ENCODE data around the gene ADAMTS6. TPM values are rescaled to one million over a fixed set of nuclear protein-coding genes. Genes with fewer than 3 reads are reported as not detected.

ADAMTS6 gene
- total and polyA plus RNA-seq, 2 donors (not counting 1 experiment from before 2014, with no cell fraction given): 3.6 to 12.3 TPM

- intact Hi-C loops (cut with micrococcal nuclease): no loop called here
- WGBS (ENCODE audit: insufficient coverage): 63% methylated on average over 1 of the region's 3 CpGs
- Histone ChIP-seq H3K4me2 (replicated peaks; ENCODE audit: low read depth, low read length, poor library complexity, severe bottlenecking) (no peak overlapping the region), H3K4me1 (ENCODE audit: control insufficient read depth in 2 of 2, insufficient read depth in 2 of 2, low read length in 2 of 2) (no peaks in the 10 kb centered on the region), H2AFZ (ENCODE audit: insufficient read depth, low read depth, low read length, poor library complexity, severe bottlenecking) (no peak overlapping the region), H3K27ac (ENCODE audit: low read length in 2 of 2) (no peak overlapping the region), H3K79me2 (ENCODE audit: control insufficient read depth, insufficient read depth, low read length) (no peaks in the 10 kb centered on the region), H3K36me3 (replicated peaks in 1 of 2; ENCODE audit: control extremely low read depth in 1 of 2, control insufficient read depth in 1 of 2, extremely low read depth in 1 of 2, insufficient read depth in 2 of 2, low read length in 1 of 2) (no peaks in the 10 kb centered on the region), H3K9me3 (ENCODE audit: control extremely low read depth in 1 of 3, control insufficient read depth in 2 of 3, insufficient read depth in 1 of 3, low read length in 2 of 3) (no peaks in the 10 kb centered on the region), H3K27me3 (replicated peaks in 1 of 4; ENCODE audit: control extremely low read depth in 1 of 4, control insufficient read depth in 3 of 4, insufficient read depth in 4 of 4, low read length in 3 of 4) (no peaks in the 10 kb centered on the region), H4K20me1 (ENCODE audit: control insufficient read depth, insufficient read depth, low read length, poor library complexity, severe bottlenecking) (peaks cover 6% of the 10 kb centered on the region), H3K9ac (ENCODE audit: low read length) (no peak overlapping the region), H3K4me3 (ENCODE audit: control extremely low read depth in 1 of 5, extremely low read depth in 1 of 5, insufficient read depth in 1 of 5, low read depth in 2 of 5, low read length in 4 of 5) (no peak overlapping the region)
- CTCF ChIA-PET: no interaction called here
- Mint-ChIP-seq H3K27ac (no peak overlapping the region), H3K27me3 (no peaks in the 10 kb centered on the region), H3K9me3 (ENCODE audit: insufficient read depth) (no peaks in the 10 kb centered on the region), H3K4me3 (no peak overlapping the region), H3K4me1 (no peaks in the 10 kb centered on the region)
- POLR2A ChIA-PET: no interaction called here
- DNase-seq: no peak
- TF ChIP-seq CTCF (IDR thresholded peaks at IDR 0.05): no peak
- no peak for TF ChIP-seq EZH2 (IDR thresholded peaks at IDR 0.05; ENCODE audit: borderline replicate concordance, insufficient read depth, low read depth, low read length, poor library complexity, severe bottlenecking)
- ATAC-seq (ENCODE audit: low read depth): no peak
Observed at GRCh38 chr5:65359569-65359968, 122.2 kb downstream of the ADAMTS6 start.

GRCh38 chr5:65356274-65356673 lies 125.4 kb downstream of the ADAMTS6 start:
- Histone ChIP-seq H3K4me3 (ENCODE audit: control extremely low read depth in 1 of 5, extremely low read depth in 1 of 5, insufficient read depth in 1 of 5, low read depth in 2 of 5, low read length in 4 of 5) (no peak overlapping the region), H3K9ac (ENCODE audit: low read length) (no peak overlapping the region), H3K4me1 (ENCODE audit: control insufficient read depth in 2 of 2, insufficient read depth in 2 of 2, low read length in 2 of 2) (no peaks in the 10 kb centered on the region), H2AFZ (ENCODE audit: insufficient read depth, low read depth, low read length, poor library complexity, severe bottlenecking) (no peak overlapping the region), H3K79me2 (ENCODE audit: control insufficient read depth, insufficient read depth, low read length) (no peaks in the 10 kb centered on the region), H3K36me3 (replicated peaks in 1 of 2; ENCODE audit: control extremely low read depth in 1 of 2, control insufficient read depth in 1 of 2, extremely low read depth in 1 of 2, insufficient read depth in 2 of 2, low read length in 1 of 2) (no peaks in the 10 kb centered on the region), H3K9me3 (ENCODE audit: control extremely low read depth in 1 of 3, control insufficient read depth in 2 of 3, insufficient read depth in 1 of 3, low read length in 2 of 3) (no peaks in the 10 kb centered on the region), H4K20me1 (ENCODE audit: control insufficient read depth, insufficient read depth, low read length, poor library complexity, severe bottlenecking) (peaks cover 6% of the 10 kb centered on the region), H3K27me3 (replicated peaks in 1 of 4; ENCODE audit: control extremely low read depth in 1 of 4, control insufficient read depth in 3 of 4, insufficient read depth in 4 of 4, low read length in 3 of 4) (no peaks in the 10 kb centered on the region), H3K27ac (ENCODE audit: low read length in 2 of 2) (no peak overlapping the region), H3K4me2 (replicated peaks; ENCODE audit: low read depth, low read length, poor library complexity, severe bottlenecking) (no peak overlapping the region)
- POLR2A ChIA-PET: no interaction called here
- Mint-ChIP-seq H3K27me3 (no peaks in the 10 kb centered on the region), H3K27ac (no peak overlapping the region), H3K9me3 (ENCODE audit: insufficient read depth) (no peaks in the 10 kb centered on the region), H3K4me1 (no peaks in the 10 kb centered on the region), H3K4me3 (no peak overlapping the region)
- DNase-seq (no peak), ATAC-seq (ENCODE audit: low read depth) (no peak)
- CTCF ChIA-PET: no interaction called here
- intact Hi-C loops (cut with micrococcal nuclease): no loop called here
- no peak for TF ChIP-seq CTCF (IDR thresholded peaks at IDR 0.05)
- no peak for TF ChIP-seq EZH2 (IDR thresholded peaks at IDR 0.05; ENCODE audit: borderline replicate concordance, insufficient read depth, low read depth, low read length, poor library complexity, severe bottlenecking)
- WGBS (ENCODE audit: insufficient coverage): no CpG with 5 or more reads among the region's 1 CpG
